ENCODE results near the gene EXOSC10. TPM values are rescaled to one million over a fixed set of nuclear protein-coding genes. Genes with fewer than 3 reads are reported as not detected.

Gene EXOSC10
- total and polyA plus RNA-seq, 12 donors, result 25.5 to 107 (median 41.1) TPM

- peak in 2 of 7 donors; percentile 6 to 52 for DNase-seq
- H3K27me3 ChIP-seq, result no peaks in the 10 kb centered on the region
- no peaks in the 10 kb centered on the region for H3K4me1 ChIP-seq (replicated peaks in 1 of 2)
- no peak overlapping the region for H3K27ac ChIP-seq
- TF ChIP-seq, protein P1, sequence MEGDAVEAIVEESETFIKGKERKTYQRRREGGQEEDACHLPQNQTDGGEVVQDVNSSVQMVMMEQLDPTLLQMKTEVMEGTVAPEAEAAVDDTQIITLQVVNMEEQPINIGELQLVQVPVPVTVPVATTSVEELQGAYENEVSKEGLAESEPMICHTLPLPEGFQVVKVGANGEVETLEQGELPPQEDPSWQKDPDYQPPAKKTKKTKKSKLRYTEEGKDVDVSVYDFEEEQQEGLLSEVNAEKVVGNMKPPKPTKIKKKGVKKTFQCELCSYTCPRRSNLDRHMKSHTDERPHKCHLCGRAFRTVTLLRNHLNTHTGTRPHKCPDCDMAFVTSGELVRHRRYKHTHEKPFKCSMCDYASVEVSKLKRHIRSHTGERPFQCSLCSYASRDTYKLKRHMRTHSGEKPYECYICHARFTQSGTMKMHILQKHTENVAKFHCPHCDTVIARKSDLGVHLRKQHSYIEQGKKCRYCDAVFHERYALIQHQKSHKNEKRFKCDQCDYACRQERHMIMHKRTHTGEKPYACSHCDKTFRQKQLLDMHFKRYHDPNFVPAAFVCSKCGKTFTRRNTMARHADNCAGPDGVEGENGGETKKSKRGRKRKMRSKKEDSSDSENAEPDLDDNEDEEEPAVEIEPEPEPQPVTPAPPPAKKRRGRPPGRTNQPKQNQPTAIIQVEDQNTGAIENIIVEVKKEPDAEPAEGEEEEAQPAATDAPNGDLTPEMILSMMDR (IDR thresholded peaks at IDR 0.05), result no peak
- TF ChIP-seq POLR2A (IDR thresholded peaks at IDR 0.05), result no peak
- H3K9me3 ChIP-seq (replicated peaks in 1 of 3), result no peaks in the 10 kb centered on the region
- H3K36me3 ChIP-seq (replicated peaks in 1 of 2), result peaks cover 0 to 97% of the 10 kb centered on the region in 2 donors
- no peak overlapping the region for H3K4me3 ChIP-seq
- 76 to 89% (median 82%) methylated on average over 13 to 15 of the region's 15 CpGs for WGBS, 4 donors
- intact Hi-C loops (cut with DNase I), result no loop called here
These were observed 28.0 kb downstream of the EXOSC10 start for GRCh38 chr1:11071463-11072215.

DNA sequence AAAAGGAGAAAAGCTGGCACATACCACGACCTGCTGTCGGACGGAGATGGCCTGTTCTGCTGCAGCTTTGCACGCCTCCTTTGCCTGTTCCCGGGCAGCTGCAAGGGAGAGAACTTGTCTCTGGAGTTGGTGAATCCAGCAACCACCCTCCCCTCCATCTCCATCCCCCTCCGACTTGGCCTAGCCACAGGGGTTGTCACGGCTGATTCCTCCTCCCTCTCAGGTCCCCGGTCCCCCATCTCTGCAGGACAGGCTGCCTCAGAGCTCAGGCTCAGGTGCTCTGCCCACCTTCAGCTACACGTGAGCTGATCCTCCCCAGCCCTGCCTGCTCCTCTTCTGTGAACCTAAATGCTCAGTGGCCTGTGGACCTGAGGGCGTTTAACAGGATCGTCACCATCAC is 28.8 kb downstream of the EXOSC10 start:
- 82 to 93% (median 88%) methylated on average over 11 of the region's 11 CpGs for WGBS, 4 donors
- TF ChIP-seq, protein P1 (IDR thresholded peaks at IDR 0.05), result no peak
- TF ChIP-seq POLR2A (IDR thresholded peaks at IDR 0.05), result no peak

GRCh38 chr1:11068600-11069473 is 30.8 kb downstream of the EXOSC10 start:
- no peaks in the 10 kb centered on the region for H3K9me3 ChIP-seq (replicated peaks in 1 of 3)
- no peaks in the 10 kb centered on the region for H3K27me3 ChIP-seq
- H3K36me3 ChIP-seq (replicated peaks in 1 of 2), result peaks cover 0 to 93% of the 10 kb centered on the region in 2 donors
- 91 to 93% (median 92%) methylated on average over 9 to 17 of the region's 17 CpGs for WGBS, 4 donors
- H3K27ac ChIP-seq, result no peak overlapping the region
- DNase-seq, result peak in 2 of 7 donors; percentile 9 to 17
- TF ChIP-seq, protein P1 (IDR thresholded peaks at IDR 0.05), result no peak
- no peak for TF ChIP-seq POLR2A (IDR thresholded peaks at IDR 0.05)
- no peaks in the 10 kb centered on the region for H3K4me1 ChIP-seq (replicated peaks in 1 of 2)
- intact Hi-C loops (cut with DNase I), result no loop called here
- no peak overlapping the region for H3K4me3 ChIP-seq

More for the DNA sequence above, 28.8 kb downstream of the EXOSC10 start:
- DNase-seq, result peak in 2 of 7 donors; percentile 12 to 42
- no peaks in the 10 kb centered on the region for H3K4me1 ChIP-seq (replicated peaks in 1 of 2)
- intact Hi-C loops (cut with DNase I), result no loop called here
- H3K36me3 ChIP-seq (replicated peaks in 1 of 2), result peaks cover 0 to 95% of the 10 kb centered on the region in 2 donors
- H3K27ac ChIP-seq, result no peak overlapping the region
- H3K9me3 ChIP-seq (replicated peaks in 1 of 3), result no peaks in the 10 kb centered on the region
- H3K27me3 ChIP-seq, result no peaks in the 10 kb centered on the region
- no peak overlapping the region for H3K4me3 ChIP-seq

Measured in adrenal gland (tissue), 12 donors.